Suprapubic skin (tissue), 4 donors: Measurements from ENCODE around the gene C19orf12. TPM values are rescaled to one million over a fixed set of nuclear protein-coding genes. Genes with fewer than 3 reads are reported as not detected.

Experiments
- DNase-seq, 2 donors: peaks; one replicate each; pipeline ENCODE4 v3.0.0-alpha.2; 2019; ENCODE audit warnings: low spot score in 2 of 2
- H3K27ac ChIP-seq: fragments of 200-600 bp; sonication (generic); one replicate; pipeline ENCODE4 v1.5.1; 2019
- H3K27me3 ChIP-seq: fragments of 200-600 bp; sonication (generic); one replicate; pipeline ENCODE4 v1.5.1; 2019
- H3K36me3 ChIP-seq: fragments of 200-600 bp; sonication (generic); one replicate; pipeline ENCODE4 v1.5.1; 2019
- H3K4me1 ChIP-seq: fragments of 200-600 bp; sonication (generic); one replicate; pipeline ENCODE4 v1.5.1; 2019
- H3K4me3 ChIP-seq: fragments of 200-600 bp; sonication (generic); one replicate; pipeline ENCODE4 v1.5.1; 2019; ENCODE audit warnings: mild to moderate bottlenecking
- H3K9me3 ChIP-seq: fragments of 200-600 bp; sonication (generic); one replicate; pipeline ENCODE4 v1.5.1; 2019
- EP300 ChIP-seq: sonication (generic); formaldehyde crosslinking; IDR thresholded peaks from one replicate; pipeline ENCODE4 v1.6.1; 2017; ENCODE audit warnings: antibody characterized with exemption
- POLR2A ChIP-seq, 2 donors: fragments of 450-650 bp; IDR thresholded peaks; one replicate each; pipeline ENCODE4 v1.6.1; 2017; ENCODE audit warnings: antibody characterized with exemption in 2 of 2, mild to moderate bottlenecking in 2 of 2, moderate library complexity in 2 of 2
- POLR2AphosphoS5 ChIP-seq, 3 donors: sonication (generic); formaldehyde crosslinking; IDR thresholded peaks; one replicate each; pipeline ENCODE4 v1.6.1; 2017; ENCODE audit warnings: antibody characterized with exemption in 3 of 3
- WGBS: methylation state at CpG from one replicate; pipeline ENCODE4 v1.1.5; 2018; 5-methylcytosine and 5-hydroxymethylcytosine counted together
- total RNA-seq, 4 donors: library from RNA; depleted of rRNA; stranded (reverse); fragments of >200 nt; gene quantifications; one replicate each; pipeline ENCODE4 v1.1.0, GENCODE V29; 2016
- TF ChIP-seq, protein P1 (sequence below), 2 donors: fragments of 200-600 bp in 1 of 2; fragments of 450-650 bp in 1 of 2; sonication (generic) in 1 of 2; IDR thresholded peaks; one replicate each; pipeline ENCODE4 v1.5.1; 2016 to 2019; ENCODE audit warnings: antibody characterized with exemption in 2 of 2, mild to moderate bottlenecking in 1 of 2, moderate library complexity in 1 of 2

C19orf12 gene
- total RNA-seq, 4 donors from 2014 or later, result 19.6 to 35.8 (median 27.3) TPM

DNA sequence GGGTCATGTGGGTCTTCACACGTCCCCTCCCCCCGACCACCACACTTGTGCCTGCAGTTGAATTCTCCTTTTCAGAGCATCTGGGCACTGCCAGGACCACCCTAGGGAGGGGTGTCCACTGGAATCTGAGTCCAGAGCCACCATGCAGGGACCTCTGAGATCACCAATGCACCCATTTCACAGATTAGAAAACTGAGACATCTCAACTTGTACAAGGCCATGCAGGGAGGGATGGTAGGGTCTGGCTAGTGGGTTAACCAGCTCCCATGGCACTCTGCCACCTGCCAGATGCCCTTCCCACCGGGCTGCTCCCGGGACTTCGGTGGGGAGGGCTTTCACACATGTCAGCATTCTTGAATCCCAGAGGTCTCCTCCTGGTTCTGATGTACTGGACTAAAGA, 44.3 kb upstream of the C19orf12 start:
- H3K9me3 ChIP-seq, result no peaks in the 10 kb centered on the region
- peaks cover 7% of the 10 kb centered on the region for H3K4me1 ChIP-seq
- DNase-seq, result no peak
- peaks cover 16% of the 10 kb centered on the region for H3K27me3 ChIP-seq
- no peak overlapping the region for H3K27ac ChIP-seq
- 65% methylated on average over 5 of the region's 5 CpGs for WGBS
- no peak overlapping the region for H3K4me3 ChIP-seq
- no peaks in the 10 kb centered on the region for H3K36me3 ChIP-seq
- TF ChIP-seq POLR2AphosphoS5 (IDR thresholded peaks at IDR 0.05) (no peak), POLR2A (IDR thresholded peaks at IDR 0.05) (no peak), EP300 (no peak)
- TF ChIP-seq, protein P1, sequence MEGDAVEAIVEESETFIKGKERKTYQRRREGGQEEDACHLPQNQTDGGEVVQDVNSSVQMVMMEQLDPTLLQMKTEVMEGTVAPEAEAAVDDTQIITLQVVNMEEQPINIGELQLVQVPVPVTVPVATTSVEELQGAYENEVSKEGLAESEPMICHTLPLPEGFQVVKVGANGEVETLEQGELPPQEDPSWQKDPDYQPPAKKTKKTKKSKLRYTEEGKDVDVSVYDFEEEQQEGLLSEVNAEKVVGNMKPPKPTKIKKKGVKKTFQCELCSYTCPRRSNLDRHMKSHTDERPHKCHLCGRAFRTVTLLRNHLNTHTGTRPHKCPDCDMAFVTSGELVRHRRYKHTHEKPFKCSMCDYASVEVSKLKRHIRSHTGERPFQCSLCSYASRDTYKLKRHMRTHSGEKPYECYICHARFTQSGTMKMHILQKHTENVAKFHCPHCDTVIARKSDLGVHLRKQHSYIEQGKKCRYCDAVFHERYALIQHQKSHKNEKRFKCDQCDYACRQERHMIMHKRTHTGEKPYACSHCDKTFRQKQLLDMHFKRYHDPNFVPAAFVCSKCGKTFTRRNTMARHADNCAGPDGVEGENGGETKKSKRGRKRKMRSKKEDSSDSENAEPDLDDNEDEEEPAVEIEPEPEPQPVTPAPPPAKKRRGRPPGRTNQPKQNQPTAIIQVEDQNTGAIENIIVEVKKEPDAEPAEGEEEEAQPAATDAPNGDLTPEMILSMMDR (IDR thresholded peaks at IDR 0.05), result no peak

DNA sequence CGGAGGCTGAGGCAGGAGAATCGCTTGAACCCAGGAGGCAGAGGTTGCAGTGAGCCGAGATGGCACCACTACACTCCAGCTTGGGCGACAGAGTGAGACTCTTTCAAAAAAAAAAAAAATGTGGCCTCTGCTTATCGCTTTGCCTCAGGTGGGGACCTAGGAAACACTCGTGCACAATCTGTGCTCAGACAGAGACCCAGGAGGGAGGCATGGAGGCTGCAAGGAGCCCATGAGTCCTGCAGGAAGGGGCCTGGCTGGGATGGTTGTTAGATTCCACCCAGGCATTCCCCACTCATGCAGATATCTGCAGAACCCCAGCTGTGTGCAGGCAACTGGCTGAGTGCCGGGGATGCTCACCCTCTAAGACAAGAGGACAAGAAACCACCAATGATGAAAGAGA, 43.8 kb upstream of the C19orf12 start:
- WGBS, result 85% methylated on average over 7 of the region's 7 CpGs

DNA sequence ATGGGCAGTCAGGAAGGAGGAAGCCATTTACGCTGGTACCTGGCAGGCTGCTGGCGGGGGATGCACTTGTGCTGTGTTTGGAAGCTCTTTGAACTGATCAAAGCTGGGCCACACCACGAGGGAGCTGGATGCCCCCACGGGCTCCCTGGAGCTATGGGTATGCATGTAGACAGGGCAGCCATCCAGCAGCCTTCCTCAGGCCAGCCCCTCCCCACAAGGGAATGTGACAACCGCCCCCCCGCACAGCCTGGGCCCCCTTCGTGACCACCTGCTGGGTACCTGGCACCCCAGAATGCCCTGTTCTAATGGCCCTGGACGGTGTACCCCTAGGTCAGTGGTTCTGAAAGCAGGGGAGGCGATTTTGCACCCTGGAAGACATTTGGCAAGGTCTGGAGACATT, 42.5 kb upstream of the C19orf12 start:
- no peaks in the 10 kb centered on the region for H3K9me3 ChIP-seq
- no peak for TF ChIP-seq EP300
- TF ChIP-seq, protein P1 (IDR thresholded peaks at IDR 0.05), result no peak
- no peak for TF ChIP-seq POLR2AphosphoS5 (IDR thresholded peaks at IDR 0.05)
- no peak for TF ChIP-seq POLR2A (IDR thresholded peaks at IDR 0.05)
- H3K4me3 ChIP-seq, result no peak overlapping the region
- no peak for DNase-seq
- no peaks in the 10 kb centered on the region for H3K36me3 ChIP-seq
- peaks cover 29% of the 10 kb centered on the region for H3K27me3 ChIP-seq
- WGBS, result 100% methylated on average over 2 of the region's 9 CpGs
- H3K4me1 ChIP-seq, result peaks cover 7% of the 10 kb centered on the region
- no peak overlapping the region for H3K27ac ChIP-seq

More for the DNA sequence above, 43.8 kb upstream of the C19orf12 start:
- no peak for DNase-seq
- H3K36me3 ChIP-seq, result no peaks in the 10 kb centered on the region
- peaks cover 21% of the 10 kb centered on the region for H3K27me3 ChIP-seq
- peaks cover 7% of the 10 kb centered on the region for H3K4me1 ChIP-seq
- no peak overlapping the region for H3K4me3 ChIP-seq
- TF ChIP-seq POLR2A (IDR thresholded peaks at IDR 0.05), result no peak
- no peak for TF ChIP-seq EP300
- TF ChIP-seq POLR2AphosphoS5 (IDR thresholded peaks at IDR 0.05), result no peak
- TF ChIP-seq, protein P1 (IDR thresholded peaks at IDR 0.05), result no peak
- H3K9me3 ChIP-seq, result no peaks in the 10 kb centered on the region
- H3K27ac ChIP-seq, result no peak overlapping the region

DNA sequence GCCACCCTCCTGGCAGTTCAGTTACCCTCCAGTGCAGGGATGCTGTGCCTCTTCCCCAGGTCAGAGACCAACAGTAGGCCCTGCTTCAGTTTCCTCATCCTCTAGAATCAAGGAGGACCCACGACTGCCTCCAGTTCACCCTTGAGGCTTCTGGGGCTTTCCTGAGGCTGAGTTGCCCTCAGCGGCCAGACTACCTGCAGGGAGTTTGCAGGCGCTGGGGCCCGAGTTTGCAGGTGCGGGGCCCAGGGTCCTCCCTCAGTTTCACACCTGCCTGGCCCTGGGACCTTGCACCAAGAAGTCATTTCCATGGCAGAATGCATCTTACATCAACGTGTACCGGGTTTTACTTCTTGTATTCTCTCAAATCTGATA, 38.9 kb upstream of the C19orf12 start:
- Histone ChIP-seq H3K36me3 (no peaks in the 10 kb centered on the region), H3K27ac (no peak overlapping the region), H3K4me3 (no peak overlapping the region), H3K9me3 (no peaks in the 10 kb centered on the region), H3K4me1 (no peaks in the 10 kb centered on the region), H3K27me3 (peaks cover 20% of the 10 kb centered on the region)
- DNase-seq, result no peak
- TF ChIP-seq POLR2AphosphoS5 (IDR thresholded peaks at IDR 0.05), result no peak
- TF ChIP-seq, protein P1 (IDR thresholded peaks at IDR 0.05), result no peak
- no peak for TF ChIP-seq POLR2A (IDR thresholded peaks at IDR 0.05)
- WGBS, result 88% methylated on average over 5 of the region's 7 CpGs

DNA sequence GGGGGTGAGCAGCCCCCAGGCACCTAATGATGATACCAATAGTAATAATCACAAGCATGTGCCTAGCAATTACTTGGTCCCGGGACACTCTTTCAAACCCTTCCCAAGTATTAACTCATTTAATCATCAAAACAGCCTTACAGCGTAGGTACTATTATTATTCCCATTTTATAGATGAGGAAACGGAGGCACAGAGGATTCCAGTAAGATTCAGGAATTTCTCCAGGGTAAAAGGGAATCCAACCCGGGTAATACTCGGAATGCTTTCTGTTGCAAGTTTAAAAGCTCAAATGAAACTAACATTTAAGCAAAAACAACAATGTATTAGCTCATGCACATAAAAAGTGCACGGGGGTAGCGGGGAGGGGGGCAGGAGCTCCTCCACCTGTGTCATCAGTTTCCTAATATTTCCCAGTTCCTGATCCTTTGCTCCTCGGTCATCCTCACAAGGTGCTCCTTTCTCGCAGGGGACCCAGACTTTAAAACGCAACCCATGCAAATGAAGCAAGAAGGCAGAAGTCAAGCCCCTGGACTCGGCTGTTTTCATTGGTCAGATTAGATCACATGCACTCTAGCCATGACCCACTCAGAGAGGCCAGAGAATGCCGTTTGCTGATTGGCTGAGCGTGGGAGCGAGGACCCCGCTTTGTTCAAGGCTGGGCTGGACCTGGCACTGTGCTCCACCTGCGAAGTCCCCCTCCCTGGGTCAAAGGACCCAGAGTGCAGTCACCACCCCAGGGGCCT, 38.3 kb upstream of the C19orf12 start:
- no peak for TF ChIP-seq POLR2AphosphoS5 (IDR thresholded peaks at IDR 0.05)
- no peak for TF ChIP-seq POLR2A (IDR thresholded peaks at IDR 0.05)
- no peak for TF ChIP-seq EP300
- TF ChIP-seq, protein P1 (IDR thresholded peaks at IDR 0.05), result no peak
- H3K4me3 ChIP-seq, result no peak overlapping the region
- 85% methylated on average over 12 of the region's 16 CpGs for WGBS
- H3K27me3 ChIP-seq, result peaks cover 20% of the 10 kb centered on the region
- no peaks in the 10 kb centered on the region for H3K9me3 ChIP-seq
- no peaks in the 10 kb centered on the region for H3K4me1 ChIP-seq
- no peak for DNase-seq
- H3K27ac ChIP-seq, result no peak overlapping the region
- H3K36me3 ChIP-seq, result no peaks in the 10 kb centered on the region
